GM18507 (cell line): Measurements from ENCODE around the gene PDIA6.
"Not testable (repeated sequence)": the region's sequence is repeated elsewhere in the genome, so short reads cannot be mapped to it uniquely, and the experiment has no call there.

Experiments used
- DNase-seq: peaks from one replicate; pipeline ENCODE4 v3.0.0; 2011; ENCODE audit warnings: low read depth; ENCODE audit not compliant: insufficient read length; ENCODE audit errors: extremely low spot score
- FAIRE-seq: peaks from 2 replicates; lab custom pipeline; 2011; peaks lifted over from hg19 to GRCh38; lab: Jason Lieb, UNC

PDIA6 gene

DNA sequence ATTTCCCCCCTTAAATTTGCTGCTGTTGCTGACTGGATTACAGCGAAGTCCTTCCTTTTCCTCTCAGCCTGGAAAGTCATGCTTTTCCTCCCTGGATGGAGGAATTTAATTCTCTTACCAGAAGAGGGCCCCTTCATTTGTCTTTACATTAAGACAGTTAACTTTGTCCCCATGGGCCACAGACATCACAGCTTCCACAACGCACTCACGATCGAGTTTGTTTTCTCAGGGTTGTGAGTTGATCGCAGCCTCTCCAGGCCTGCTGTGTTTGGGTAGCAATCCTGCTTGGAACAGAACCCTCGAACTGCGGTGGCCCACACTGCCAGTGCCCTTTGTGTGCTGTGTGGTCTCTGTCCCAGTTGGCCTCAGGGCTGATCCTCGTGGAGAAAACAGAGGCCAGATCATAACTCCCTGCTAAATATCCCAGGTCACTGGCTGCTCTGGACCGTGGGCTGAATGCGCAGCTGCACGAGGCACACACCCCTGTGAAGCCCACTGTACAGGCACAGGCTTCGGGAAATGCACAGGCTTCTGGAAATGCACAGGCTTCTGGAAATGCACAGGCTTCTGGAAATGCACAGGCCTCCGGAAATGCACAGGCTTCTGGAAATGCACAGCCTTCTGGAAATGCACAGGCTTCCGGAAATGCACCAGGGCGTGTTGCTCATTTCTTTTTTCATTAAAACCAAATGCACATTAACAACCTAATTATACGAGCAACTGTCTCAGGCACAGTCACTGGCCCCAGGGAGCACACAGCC lies 2.2 kb upstream of the PDIA6 start:
- FAIRE-seq, result no peak
- no peak for DNase-seq

- no peak for FAIRE-seq
- DNase-seq, result no peak
These were observed 1.6 kb upstream of the PDIA6 start for GRCh38 chr2:10814142-10814541.

DNA sequence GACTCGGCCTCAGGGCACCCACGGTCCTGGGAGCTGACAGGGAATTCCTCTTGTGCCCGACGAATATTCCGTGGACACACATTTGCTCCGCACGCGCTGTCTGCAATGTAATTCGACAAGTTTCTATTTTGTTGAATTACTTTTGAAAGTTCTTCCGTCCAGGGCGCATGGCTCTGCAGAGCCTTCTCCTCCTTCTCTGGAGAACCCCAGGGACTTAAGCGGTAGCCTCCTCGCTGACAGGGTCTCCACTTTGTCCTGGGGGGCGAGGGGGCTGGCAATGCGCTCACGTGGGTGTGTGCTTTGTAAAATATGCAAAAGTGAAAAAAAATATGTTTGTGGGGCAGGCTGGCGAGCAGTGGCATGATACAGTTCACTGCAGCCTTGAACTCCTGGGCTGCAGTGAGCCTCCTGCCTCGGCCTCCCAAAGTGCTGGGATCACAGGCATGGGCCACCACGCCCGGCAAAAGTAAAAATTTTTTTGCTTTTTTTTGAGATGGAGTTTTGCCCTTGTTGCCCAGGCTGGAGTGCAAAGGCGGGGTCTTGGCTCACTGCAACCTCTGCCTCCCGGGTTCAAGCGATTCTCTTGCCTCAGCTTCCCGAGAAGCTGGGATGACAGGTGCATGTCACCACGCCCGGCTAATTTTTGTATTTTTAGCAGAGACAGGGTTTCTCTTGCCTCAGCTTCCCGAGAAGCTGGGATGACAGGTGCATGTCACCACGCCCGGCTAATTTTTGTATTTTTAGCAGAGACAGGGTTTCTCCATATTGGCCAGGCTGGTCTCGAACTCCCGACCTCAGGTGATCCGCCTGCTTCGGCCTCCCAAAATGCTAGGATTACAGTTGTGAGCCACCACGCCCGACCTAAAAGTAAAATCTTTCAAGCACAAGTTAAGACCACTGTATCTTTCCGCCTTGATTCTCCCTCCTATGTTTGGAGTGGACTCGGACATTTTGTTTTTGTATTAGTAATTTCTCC lies 866 bp upstream of the PDIA6 start:
- DNase-seq, FAIRE-seq: not testable (repeated sequence)

- DNase-seq (no peak), FAIRE-seq (no peak)
These were observed 1.1 kb downstream of the PDIA6 start for GRCh38 chr2:10811517-10811916.

- DNase-seq (no peak), FAIRE-seq (peak; percentile 85)
These were observed 2.1 kb downstream of the PDIA6 start for GRCh38 chr2:10810202-10811161.

DNA sequence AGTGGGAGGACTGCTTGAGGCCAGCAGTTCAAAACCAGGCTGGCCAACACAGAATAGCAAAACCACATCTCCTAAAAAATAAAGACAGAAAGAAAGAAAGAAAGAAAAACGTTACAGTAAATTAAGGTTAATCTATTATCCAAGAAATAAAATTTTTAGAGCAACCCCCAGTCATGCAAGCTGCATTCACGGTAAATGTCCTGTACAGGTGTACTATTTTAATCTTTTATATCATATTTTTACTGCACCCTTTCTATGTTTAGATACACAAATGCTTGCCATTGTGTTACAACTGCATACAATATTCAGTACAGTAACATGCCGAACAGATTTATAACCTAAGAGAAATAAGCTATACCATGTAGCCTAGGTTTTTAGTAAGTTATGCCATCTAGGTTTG lies 6.0 kb downstream of the PDIA6 start:
- no peak for FAIRE-seq

DNA sequence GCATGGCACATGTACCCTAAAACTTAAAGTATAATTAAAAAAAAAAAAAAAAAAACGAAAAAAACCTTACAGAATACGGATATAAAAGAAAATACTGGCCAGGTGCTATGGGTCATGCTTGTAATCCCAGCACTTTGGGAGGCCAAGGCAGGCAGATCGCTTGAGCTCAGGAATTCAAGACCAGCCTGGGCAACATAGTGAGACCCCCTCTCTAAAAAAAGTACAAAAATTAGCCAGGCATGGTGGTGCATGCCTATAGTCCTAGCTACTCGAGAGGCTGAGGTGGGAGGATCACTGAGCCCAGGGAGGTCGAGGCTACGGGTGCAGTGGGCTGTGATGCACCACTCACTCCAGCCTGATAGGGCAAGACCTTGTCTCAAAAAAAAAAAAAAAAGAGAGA lies 6.6 kb downstream of the PDIA6 start:
- not testable (repeated sequence) for FAIRE-seq, DNase-seq

More for the DNA sequence above, 6.0 kb downstream of the PDIA6 start:
- DNase-seq, result no peak

DNA sequence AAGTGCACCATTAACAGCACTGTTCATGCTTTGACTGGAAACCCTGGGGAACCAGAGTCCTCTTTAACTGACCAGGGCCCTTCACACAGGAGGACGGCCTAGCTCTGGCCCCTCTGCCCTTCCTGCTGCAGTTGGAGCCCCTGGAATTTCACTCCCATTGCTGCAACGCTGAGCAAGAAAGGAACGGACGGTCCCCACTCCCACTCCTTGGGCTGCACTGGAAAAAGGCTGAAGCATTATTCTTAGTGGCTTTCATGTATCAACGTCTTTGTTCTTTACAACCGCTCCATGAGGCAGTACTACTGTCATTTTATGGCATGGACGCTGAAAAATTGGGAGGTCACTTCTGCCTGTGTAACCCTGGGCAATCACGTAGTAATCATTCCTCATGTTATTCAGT lies 9.9 kb downstream of the PDIA6 start:
- no peak for FAIRE-seq
- DNase-seq, result no peak

GRCh38 chr2:10800163-10800562 lies 12.4 kb downstream of the PDIA6 start:
- FAIRE-seq, result no peak

DNA sequence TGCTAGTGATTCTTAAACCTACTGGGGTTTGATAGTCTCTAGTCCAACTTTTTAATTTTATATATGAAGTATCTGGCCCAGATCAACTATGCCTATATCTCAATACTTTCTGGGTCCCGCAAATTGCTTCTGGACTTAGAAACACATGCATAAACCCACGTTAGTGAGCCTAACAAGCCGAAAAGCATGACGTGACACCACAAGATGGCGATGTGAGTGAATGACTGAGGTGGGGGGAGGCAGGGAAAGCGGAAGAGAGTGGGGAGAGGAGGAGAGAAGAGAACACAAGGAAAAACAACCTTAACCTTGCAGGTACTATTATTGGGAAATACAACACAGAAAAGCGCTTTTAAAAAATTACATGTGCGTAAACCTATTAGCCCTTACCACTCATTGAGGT lies 13.8 kb downstream of the PDIA6 start:
- FAIRE-seq (peak; percentile 15), DNase-seq (no peak)

More at GRCh38 chr2:10800163-10800562, 12.4 kb downstream of the PDIA6 start:
- no peak for DNase-seq

- FAIRE-seq (no peak), DNase-seq (no peak)
These were observed 15.9 kb downstream of the PDIA6 start for GRCh38 chr2:10796703-10797102.

- FAIRE-seq (no peak), DNase-seq (no peak)
These were observed 17.0 kb downstream of the PDIA6 start for GRCh38 chr2:10795508-10796046.

DNA sequence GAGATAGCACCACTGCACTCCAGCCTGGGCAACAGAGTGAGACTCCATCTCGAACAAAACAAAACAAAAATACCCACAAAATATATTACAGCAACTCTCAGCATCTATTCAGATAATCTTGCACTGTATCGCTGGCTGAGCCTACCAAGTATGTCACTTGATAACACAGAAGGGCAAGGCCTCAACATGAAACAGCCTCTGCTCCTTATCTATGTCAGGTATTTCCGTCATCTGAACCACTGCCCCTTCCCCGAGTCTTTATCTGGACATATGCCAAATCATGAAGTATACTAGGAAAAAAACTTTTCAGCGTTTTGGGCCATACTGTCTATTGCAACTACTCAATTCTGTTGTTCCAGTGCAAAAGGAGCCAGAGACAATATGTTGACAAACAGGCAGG lies 17.7 kb downstream of the PDIA6 start:
- DNase-seq (no peak), FAIRE-seq (no peak)

DNA sequence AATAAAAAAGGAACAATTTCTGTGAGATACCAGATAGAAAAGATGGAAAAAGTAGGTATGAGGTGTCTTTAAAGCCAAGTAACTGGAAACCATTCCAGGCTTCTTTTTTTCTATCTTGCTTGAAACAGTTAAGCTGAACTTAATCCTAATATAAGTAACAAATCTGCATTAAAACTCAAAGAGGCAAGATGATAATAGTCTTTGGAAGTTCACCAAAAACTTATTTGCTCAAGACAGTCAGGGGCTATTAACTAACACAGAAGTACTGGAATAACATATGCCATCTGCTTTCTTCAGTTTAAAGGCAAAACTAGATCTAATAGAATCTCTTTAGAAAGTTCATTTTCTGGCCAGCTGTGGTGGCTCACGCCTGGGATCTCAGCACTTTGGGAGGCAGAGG lies 18.8 kb downstream of the PDIA6 start:
- DNase-seq (no peak), FAIRE-seq (no peak)

- no peak for FAIRE-seq
- DNase-seq, result no peak
These were observed 19.8 kb downstream of the PDIA6 start for GRCh38 chr2:10792660-10793400.

DNA sequence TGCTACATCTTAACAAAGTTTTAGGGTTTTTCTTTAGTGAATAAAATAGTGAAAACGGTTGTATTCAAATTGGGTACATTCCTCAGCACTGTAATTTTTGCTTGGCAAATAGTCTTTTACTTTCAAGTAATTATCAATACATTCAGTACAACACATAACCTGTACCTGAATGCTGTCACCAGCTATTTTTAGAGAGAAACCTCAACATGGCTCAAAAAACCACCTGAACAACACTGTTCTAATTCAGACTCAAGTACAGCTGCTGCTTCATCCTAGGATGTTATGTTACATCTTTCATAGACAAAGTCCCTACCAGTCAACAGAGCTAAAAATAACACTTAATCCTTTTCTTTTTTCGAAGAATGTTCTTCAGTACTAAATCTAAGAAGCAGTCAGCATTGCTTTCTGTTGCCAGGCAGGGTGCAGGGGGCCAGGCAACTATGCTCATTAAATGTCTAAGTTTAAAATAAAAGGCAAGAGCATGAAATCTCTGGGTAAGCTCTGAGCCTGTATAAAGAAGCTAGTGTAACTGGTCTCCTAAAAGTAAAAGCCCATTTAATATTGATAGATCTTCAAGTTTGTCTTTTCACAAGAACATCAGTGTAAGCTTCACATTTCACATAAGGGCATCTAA lies 20.5 kb downstream of the PDIA6 start:
- no peak for DNase-seq
- peak; percentile 5 for FAIRE-seq

DNA sequence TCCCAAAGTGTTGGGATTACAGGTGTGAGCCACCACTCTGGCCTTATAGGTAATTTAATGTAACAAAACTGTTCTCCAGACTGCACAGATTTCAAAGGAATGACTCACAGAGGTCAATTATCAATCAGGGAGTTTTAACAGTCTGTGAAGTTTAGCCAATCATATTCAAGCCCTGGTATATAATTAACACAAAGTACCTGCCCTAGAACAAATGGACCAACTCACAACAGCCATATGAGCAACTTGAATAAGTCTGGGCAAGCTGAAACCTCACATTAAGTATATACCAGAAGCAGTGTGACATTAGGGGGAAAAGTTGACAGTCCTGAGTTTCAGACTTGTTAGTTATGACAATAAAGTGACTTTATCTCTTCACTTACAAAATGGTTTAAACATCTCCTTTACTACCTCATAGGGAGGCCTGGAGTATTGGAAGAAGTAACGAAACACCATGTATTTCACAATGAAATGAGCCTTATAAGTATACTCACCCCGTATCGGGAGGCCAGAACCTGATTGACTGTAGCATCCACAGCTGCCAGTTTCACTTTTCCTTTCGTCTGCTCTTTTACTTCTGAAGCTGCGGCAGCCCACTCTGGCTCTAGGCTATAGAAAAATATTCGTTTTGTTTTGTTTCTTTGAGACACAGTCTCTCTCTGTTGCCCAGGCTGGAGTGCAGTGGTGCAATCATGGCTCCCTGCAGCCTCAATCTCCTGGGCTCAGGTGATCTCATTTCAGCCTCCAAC lies 22.2 kb downstream of the PDIA6 start:
- FAIRE-seq, result peak; percentile 62
- DNase-seq, result no peak
